MV-4-11 (cell line): Measurements from ENCODE around the gene IRAK4.
"Not testable (repeated sequence)": the region's sequence is repeated elsewhere in the genome, so short reads cannot be mapped to it uniquely, and the experiment has no call there.

Experiments used
- DNase-seq: peaks from one replicate; lab custom pipeline; 2025; lab: John Stamatoyannopoulos, UW

The IRAK4 gene

DNA sequence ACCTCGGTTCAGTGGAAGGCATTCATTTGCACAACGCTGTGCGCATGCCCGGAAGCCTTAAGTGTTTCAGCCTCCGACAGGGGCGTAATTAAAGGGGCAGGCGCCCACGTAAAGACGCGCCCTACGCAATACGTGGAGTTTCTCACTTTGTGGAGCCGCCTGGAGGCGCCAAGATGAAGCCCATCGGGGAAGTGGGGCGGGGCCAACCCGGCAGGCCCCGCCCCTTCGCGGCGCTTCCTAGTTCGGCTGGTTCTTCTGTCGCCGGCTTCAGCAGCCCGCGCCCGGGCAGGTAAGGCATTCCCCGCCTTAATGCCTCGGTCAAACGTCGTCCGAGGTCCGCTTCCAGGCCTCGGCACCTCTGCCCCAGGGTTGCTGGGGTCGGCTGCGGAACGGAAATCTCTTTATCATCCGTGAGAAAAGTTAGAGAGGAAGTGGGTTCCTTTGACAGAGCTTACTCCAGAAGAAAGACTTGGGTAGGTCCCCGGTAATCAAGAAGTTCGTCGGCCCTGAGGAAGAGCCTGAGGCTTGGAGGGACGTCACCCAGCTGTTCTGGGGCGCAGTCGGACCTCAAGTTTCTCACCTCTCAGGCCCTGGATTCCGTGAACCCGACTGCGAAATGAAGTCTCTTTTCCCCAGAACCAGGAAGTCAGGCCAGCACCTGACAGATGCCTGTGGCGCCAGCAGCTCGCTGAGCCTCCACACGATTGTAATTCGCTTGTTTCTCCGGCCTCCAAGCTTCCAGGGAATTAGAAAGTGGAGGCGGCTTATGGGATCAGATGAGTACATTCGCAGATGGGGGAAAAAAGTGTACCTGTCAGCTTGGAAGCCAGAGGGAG lies at the start of gene IRAK4, which contains the start of gene PUS7L:
TSS of gene IRAK4 (plus strand) at position 224 of the 836 bp plus-strand sequence. CDS start 9,161 bp downstream, outside the sequence.
TSS of gene PUS7L (minus strand) at position 63 of the 836 bp plus-strand sequence. CDS start 3,545 bp downstream, outside the sequence.
- DNase-seq: peak; percentile 97

DNA sequence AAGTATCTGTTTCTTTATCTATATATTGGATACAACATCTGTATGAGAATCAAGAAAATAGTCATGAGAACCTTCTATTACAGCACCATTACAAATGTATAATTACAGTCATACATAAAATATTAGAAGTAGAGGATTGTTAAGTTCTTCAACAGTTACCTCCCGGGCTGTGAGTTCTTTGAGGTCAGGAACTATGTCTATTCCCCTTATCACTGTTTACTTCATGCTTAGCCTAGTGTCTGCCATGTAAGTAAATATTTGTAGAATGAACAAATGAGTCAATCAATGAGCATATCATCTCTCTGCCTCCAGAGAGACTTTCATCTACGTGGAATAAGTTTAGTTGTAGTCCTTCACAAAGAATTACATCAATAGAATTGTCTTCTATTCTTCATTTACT lies 47.4 kb upstream of the IRAK4 start:
- DNase-seq: no peak

DNA sequence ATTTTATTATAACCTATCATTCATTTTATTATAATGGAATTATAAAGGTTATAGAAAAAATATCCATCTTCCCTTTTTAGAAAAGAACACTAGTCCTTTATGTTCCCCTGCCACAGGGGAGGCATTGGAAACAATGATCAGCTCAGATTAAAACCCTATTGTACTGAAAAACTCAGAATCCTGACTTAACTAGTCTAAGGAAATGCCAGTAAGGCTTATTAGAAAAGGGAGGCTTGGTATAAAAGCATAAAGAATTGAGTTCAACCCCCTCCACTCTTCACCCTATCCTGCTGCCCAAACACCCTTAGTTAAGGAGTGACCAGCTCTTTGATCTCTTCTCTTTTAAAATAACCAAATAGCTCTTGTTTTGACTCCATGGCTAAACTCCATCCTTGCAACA lies 36.1 kb upstream of the IRAK4 start:
- no peak for DNase-seq

DNA sequence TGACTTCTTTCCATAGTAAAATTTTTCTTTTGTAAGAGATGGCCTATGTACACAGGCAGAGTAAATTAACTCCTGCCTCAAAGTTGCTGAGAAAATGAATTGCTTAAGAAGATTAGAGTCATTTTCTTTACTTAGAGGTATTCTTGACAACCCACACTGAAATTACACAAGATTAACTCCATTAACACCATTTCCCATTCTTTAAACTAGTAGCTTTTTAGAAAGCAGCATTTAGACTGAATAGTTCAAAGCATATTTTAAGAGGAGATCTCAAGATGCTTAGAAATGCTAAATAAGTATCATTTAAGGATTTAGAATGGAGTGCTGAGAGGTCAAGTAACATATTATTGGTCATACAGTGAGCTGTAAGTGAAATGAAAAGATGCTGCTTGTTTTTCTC lies 35.6 kb upstream of the IRAK4 start:
- no peak for DNase-seq

DNA sequence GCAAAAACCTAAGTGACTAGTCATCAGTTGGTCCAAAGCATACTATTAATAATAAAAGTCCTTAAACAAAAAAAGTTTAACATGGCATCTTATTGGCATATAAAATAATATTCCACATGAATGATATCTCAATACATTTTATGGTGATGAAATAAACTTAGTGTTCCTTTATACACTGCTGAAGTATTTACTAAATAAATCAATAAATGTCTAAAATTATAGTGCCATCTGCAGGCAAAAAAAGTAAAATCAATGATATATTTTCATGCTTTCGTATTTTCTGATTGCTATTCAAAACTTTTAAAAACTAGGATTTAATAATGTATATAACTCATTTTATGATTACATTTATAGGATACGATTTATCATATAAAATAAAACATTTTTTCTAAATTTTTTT lies 30.6 kb upstream of the IRAK4 start:
- DNase-seq: no peak

DNA sequence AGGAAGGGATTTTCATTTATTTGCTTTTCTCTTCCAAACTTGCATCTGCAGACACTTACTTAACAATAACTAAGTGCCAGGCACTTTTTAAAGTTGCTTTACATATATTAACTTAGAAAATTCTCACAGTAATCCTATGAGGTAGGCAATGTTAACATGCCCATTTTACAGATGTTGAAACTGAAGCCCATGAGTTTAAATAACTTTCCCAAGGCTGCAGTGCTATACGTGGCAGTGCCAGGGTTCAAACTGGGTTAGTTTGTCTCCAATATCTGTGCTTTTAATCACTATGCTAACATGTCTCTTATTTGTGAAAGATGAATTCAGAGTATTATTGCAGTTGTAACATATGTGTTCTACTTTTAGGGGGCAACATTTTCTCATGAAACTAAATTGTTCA lies 30.1 kb upstream of the IRAK4 start:
- no peak for DNase-seq

DNA sequence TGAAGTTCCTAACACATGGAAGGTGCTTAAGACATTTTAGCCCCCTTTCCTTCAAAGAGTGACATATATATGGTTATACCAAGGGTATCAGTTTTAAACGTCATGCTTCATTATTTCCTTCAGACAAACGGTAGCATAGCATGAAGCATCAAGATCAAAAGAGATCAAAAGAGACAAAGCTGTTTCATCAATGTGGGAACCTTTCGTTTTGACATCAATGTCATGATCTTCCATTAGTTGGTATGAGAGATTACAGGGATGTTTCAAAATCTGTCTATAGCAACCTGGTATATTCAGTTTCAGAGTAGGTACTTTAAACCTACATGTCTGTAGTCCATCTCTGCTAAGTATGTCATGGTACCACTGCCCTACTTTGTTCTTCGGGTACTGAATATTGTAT lies 28.5 kb upstream of the IRAK4 start:
- DNase-seq: no peak

DNA sequence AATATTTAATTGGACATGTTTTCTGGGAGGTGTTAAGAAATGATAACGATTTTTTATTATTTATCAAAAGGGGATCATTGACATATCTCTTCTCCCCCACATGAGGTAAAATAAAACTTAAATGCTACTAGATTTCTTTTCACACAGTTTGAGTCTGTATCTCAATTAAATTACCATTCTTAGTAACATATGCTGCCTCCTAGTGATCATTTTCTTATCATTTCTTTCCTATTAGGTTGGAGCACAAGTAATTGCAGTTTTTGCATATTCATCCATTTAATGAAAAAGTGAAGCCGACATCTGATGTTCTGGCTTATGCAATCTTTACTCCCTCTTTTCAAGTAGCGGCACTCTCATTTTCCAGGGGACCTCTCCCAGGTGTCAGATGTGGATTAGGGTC lies 25.1 kb upstream of the IRAK4 start:
- DNase-seq: no peak

DNA sequence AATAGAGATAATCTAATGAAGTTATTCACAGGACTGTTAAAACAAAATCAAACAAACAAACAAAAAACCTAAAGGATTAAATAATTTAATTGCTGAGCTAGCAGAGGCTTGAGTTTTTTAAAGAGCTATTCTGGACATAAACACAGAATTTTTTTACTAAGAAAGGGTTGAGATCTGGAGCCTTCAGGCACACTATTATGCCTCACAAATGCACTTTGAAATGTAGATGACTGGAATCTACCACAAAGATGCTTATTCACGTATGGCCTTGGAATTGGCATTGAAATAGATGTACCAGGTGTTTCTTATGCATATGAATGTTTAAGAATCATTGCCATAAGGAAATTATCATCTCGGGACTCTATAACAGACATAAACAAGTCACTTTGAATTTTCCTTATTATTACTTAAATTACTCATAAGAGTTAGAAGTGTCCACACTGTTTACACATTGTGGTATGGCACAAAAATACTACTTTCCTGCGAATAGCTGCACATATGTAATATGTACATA lies 21.8 kb upstream of the IRAK4 start:
- DNase-seq: no peak

DNA sequence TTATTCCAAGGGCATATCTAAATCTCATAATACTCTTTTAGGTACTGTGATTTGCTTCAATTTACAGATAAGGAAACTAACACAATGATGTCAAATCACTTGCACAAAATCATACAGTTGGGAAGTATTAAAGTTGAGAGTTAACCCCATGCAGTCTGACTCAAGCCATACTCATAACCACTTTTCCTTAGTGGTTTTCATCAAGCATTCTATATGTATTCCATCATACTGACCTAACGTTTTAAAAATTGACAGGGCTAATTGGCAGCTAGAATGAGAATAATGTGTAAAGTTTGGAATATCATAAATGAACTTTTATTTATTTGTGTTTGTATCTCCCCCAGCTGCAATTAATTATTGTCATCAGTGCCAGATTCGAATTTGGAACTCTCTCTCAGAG lies 21.1 kb upstream of the IRAK4 start:
- DNase-seq: no peak

DNA sequence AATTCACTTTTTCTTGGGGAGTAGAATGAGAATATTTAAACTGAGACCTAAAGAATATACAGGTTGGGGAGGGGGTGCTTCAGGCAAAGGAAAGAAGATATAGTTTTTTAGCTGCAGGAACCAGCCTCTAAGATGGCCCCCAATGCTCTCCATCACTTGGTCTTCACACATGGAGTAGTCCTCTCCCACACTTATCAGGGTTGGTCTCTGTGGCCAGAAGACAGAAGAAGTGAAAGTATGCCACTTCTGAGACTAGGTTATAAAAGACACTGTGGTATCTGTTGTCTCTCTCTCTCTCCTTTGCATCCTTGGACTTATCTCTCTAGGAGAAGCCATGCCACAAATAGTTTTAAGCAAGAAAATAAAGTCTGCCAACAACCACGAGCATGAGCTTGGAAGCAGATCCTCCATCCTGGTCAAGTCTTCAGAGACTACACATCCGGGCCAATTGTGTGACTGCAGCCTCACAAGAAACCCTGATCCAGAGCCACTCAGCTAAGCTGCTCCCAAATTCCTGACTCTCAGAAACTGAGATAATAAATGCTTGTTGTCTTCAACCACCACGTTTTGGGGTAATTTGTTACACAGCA lies 18.1 kb upstream of the IRAK4 start:
- peak; percentile 72 for DNase-seq

DNA sequence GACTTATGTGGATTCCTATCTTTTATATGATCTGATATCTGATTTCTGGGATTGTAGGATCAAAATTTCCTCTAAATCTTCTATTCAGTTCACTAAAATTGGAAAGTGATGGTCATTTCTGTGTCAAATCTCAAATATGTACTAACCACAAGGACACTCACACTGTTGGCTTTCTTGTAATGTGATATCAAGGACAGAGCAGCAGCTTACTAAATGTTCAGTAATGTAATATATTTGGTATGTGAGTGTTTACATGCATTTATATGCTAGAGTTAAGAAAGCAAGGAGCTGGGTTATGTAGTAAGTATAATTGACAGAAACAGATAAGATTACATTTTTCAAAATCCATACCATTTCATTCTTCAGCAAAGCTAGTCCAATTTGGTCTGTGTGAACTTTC lies 16.6 kb upstream of the IRAK4 start:
- no peak for DNase-seq

DNA sequence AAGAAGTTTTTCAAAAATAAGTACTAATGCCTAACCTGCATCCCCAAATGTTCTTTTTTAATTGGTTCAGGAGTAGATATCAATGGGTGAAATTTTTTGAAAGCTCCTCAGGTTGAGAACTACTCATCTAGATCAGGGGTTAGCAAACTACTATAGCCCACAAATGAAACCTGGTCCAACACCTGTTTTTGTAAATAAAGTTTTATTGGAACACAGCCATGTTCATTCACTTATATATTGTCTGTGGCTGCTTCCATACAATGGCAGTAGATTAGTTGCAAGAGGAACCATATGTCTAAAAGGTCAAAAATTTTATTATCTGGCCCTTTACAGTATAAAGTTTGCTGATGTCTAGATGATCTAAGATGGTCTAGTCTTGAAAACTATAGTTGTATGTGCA lies 13.9 kb upstream of the IRAK4 start:
- DNase-seq: no peak

DNA sequence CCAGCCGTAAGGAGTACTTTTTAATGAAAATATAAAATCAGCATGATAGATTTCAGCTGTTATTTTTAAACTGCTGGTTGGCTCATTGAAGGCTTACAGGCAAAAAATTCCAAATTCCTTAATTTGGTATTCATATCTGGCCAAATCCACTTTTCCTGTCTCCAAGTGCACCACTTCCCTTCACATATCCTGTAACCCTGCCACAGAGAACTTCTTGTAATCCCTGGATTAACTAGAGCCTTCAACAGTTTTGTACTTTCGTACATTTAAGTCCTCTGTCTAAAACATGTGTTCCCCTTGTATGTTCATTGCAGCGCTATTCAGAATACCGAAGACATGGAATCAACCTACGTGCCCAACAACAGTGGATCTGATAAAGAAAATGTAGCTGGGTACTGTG lies 9.7 kb upstream of the IRAK4 start:
- DNase-seq: peak; percentile 34

DNA sequence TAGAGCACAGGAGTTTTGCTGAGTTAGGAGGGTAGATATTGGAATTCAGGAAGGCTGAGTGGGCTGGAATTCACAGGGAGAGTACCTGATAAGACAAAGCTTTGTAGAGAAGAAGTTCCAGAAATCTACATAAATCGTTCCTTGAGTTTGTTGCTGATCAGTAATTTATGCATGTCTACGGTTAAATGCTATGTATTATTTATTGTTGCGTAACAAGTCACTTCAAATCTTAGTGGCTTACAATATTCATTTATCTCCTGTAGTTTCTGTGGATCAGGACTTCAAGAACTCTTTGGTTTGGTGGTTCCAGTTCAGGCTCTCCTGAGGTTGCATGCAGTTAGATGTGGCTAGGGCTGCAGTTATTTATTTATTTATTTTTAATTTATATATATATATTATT lies 7.9 kb upstream of the IRAK4 start:
- DNase-seq: no peak

DNA sequence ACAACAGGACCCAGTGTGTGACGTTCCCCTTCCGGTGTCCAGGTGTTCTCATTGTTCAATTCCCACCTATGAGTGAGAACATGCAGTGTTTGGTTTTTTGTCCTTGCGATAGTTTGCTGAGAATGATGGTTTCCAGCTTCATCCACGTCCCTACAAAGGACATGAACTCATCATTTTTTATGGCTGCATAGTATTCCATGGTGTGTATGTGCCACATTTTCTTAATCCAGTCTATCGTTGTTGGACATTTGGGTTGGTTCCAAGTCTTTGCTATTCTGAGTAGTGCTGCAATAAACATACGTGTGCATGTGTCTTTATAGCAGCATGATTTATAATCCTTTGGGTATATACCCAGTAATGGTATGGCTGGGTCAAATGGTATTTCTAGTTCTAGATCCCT lies 7.4 kb upstream of the IRAK4 start:
- DNase-seq: not testable (repeated sequence)

DNA sequence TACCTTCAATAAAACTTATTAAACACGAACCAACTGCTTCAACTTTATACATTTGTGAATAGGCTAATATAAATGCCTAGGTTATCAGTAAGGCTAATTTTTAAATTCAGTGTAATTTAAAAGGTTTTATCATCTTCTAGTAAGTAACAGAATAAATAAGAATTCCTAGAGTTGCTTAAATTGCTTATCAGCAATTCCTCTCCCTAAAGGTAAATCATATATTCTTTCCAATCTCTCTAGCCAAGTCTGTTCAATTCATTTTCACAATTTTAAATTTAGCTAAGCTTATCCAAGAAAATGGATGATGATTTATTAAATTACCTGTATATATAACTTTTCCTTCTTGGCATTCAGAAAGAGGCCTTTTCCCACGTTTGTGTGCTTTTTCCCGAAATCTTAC lies 4.7 kb upstream of the IRAK4 start:
- DNase-seq: no peak

DNA sequence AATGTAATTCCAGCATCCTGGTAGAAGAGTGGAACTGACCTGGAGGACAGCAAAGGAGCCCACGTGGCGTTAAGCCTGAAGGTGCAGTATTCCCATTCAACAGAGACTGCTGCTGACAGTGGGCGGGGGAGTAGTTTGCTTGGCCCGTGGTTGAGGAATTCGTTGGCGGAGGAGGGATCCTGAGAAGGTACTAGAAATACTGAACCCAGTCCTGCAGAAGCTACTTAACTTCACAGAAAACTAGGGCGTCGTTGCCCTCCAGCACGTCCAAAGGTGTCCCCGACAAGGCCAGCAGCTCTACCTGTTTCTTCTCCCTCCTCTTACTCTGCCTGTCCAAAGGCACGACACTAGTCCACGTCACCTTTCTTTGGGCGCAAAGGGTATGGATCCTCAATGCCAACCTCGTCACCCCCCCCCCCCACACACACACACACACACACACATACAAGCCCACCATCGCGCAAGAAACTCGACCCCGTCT lies 464 bp upstream of the IRAK4 start:
- DNase-seq: peak; percentile 15

DNA sequence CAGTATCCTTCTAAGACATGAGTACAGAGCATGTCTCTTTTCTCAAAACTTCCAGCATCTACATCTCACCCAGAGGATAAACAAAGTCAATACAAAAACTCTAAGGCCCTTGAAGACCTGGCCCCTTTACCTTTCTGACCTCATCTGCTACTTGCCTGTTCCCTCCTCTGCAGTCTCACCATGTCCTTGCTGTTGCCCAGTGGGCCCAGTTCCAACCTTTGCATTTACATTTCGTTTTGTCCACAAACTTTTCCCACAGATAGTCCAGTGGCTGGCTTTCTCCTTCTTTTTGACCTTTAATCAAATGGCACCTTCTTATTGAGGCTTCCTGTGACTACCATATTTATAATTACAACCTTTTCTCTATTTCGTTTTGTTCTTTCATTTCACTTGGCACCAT lies 1.6 kb downstream of the IRAK4 start:
- DNase-seq: no peak

DNA sequence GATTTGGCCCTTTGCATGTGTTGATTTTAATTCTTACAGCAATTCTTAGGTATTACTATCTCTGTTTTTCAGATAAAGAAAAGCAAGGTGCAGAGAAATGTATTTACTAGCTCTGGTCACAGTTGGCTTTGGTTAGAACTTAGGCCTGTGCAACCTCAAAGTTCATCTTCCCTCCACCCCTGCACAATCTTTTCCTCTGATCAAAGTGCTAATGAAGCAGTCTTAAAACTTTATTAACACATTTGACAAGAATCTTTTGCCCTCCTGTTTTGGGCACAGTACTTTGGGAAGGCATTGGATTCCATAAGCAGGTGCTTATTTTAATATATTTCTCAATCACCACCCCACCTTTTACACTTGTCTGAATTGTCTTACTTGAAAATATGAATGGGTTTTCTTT lies 2.7 kb downstream of the IRAK4 start:
- no peak for DNase-seq

DNA sequence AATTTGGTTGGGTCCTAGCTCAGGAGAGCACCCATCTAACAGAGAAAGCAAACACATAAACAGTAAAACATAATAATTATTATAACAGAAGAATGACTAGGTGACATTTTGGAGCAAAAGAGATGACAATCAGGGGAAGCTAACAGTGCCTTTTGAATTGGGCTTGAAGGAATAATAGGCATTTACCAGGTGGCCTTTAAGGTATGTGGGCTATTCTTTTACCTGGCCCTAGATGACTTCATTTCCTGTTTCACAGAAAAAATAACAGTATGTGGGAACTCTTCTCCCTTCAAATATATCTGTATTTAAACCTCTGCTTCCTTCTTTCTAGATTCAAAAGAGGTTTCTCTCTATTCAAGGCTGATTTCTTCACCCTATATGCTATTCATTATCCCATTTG lies 3.8 kb downstream of the IRAK4 start:
- DNase-seq: peak; percentile 68

DNA sequence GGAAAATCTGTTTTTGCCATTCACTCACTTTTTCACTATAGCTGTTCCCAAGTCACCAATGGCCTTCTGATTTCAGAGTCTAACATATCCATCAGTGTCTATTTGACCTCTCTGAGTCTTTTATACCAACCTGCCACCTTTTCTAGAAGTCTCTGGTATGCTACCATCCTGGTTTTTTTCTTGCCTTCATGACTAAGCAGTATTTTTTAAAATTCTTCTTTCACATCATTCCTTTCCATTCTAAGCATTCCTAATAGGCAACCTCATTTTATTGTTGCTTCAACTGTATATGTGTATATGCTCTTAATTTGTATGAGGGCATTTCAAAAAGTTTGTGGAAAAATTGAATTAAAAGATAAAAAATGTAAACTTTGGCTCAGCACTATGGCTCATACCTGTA lies 5.0 kb downstream of the IRAK4 start:
- no peak for DNase-seq

DNA sequence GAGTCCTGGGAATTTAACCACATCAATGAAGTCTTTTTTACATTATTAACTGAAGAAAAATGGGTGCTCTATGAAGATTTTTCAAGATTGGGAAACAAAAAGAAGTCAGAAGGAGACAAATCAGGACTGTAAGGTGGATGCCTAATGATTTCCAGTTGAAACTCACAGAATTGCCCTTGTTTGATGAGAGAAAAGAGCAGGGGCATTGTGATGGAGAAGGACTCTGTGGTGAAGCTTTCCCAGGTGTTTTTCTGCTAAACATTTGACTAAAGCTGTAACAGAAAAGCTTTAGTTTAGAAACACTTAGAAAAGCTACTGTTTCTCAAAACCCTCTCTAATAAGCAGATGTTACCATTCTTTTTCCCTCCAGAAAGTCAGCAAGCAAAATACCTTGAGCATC lies 5.8 kb downstream of the IRAK4 start:
- no peak for DNase-seq
